Spleen (tissue), 7 donors: Measurements from ENCODE around the gene RAB15.

Source experiments
- CTCF ChIP-seq, 11 experiments: fragments of 200-600 bp in 7 of 11; fragments of 450-650 bp in 4 of 11; sonication (generic) in 4 of 11; IDR thresholded peaks in 8 of 11; conservative IDR thresholded peaks in 3 of 11; 1 replicate in 7 of 11; 2 replicates in 4 of 11; pipeline versions ENCODE4 v1.4.0 to v1.8.0; 2016 to 2021; ENCODE audit warnings: antibody characterized with exemption in 11 of 11, inconsistent platforms in 4 of 11, mild to moderate bottlenecking in 1 of 11
- POLR2A ChIP-seq, 3 donors: fragments of 450-650 bp; IDR thresholded peaks; one replicate each; pipeline ENCODE4 v1.5.1; 2017; ENCODE audit warnings: antibody characterized with exemption in 3 of 3, mild to moderate bottlenecking in 1 of 3
- donor health status: DM: no; HTN: no; CAD: no; lungs with moderate emphysema.
- donor health status: DM: no; HTN: no; CAD: no.
- donor health status: DM: no; HTN: no; CAD: no.

- TF ChIP-seq CTCF (IDR thresholded peaks at IDR 0.05 in 8 of 11, conservative IDR thresholded peaks at IDR 0.05 in 3 of 11) (no peak), POLR2A (IDR thresholded peaks at IDR 0.05) (no peak)
Observed at GRCh38 chr14:65003394-65003793, 31.3 kb upstream of the RAB15 start.
